GM23248 (cell line): ENCODE measurements around the gene DDRGK1. TPM values are rescaled to one million over a fixed set of nuclear protein-coding genes. Genes with fewer than 3 reads are reported as not detected.

Source experiments
- DNase-seq: peaks from one replicate; pipeline ENCODE4 v3.0.0-alpha.2; 2015
- H2AFZ ChIP-seq: fragments of 200-600 bp; sonication (generic); 2 replicates; pipeline ENCODE4 v1.6.1; 2016; ENCODE audit warnings: antibody characterized with exemption
- H3F3A ChIP-seq: fragments of 200-600 bp; sonication (generic); 2 replicates; pipeline ENCODE4 v1.6.1; 2016; ENCODE audit warnings: mild to moderate bottlenecking, antibody characterized with exemption, mixed run types; ENCODE audit not compliant: insufficient read depth
- H3K27ac ChIP-seq: fragments of 200-600 bp; sonication (generic); 2 replicates; pipeline ENCODE4 v1.5.1; 2016; ENCODE audit warnings: mild to moderate bottlenecking
- H3K27me3 ChIP-seq: fragments of 200-600 bp; sonication (generic); replicated peaks from 2 replicates; pipeline ENCODE4 v1.6.1; 2016; ENCODE audit warnings: mild to moderate bottlenecking; ENCODE audit not compliant: insufficient read depth
- H3K36me3 ChIP-seq: fragments of 200-600 bp; sonication (generic); 2 replicates; pipeline ENCODE4 v1.6.1; 2016; ENCODE audit warnings: low read depth, mild to moderate bottlenecking
- H3K4me1 ChIP-seq: fragments of 200-600 bp; sonication (generic); 2 replicates; pipeline ENCODE4 v1.6.1; 2016; ENCODE audit warnings: mild to moderate bottlenecking; ENCODE audit not compliant: insufficient read depth
- H3K4me2 ChIP-seq: fragments of 200-600 bp; sonication (generic); one replicate; pipeline ENCODE4 v1.6.1; 2016; ENCODE audit warnings: mild to moderate bottlenecking; ENCODE audit not compliant: unreplicated experiment
- H3K4me3 ChIP-seq: fragments of 200-600 bp; sonication (generic); 2 replicates; pipeline ENCODE4 v1.5.1; 2016; ENCODE audit warnings: mild to moderate bottlenecking
- H3K79me2 ChIP-seq: fragments of 200-600 bp; sonication (generic); 2 replicates; pipeline ENCODE4 v1.6.1; 2016; ENCODE audit warnings: mild to moderate bottlenecking; ENCODE audit not compliant: insufficient read depth
- H3K9ac ChIP-seq: fragments of 200-600 bp; sonication (generic); 2 replicates; pipeline ENCODE4 v1.6.1; 2016; ENCODE audit warnings: mild to moderate bottlenecking
- H3K9me2 ChIP-seq: fragments of 200-600 bp; sonication (generic); 2 replicates; pipeline ENCODE4 v1.6.1; 2016; ENCODE audit warnings: mixed run types, mild to moderate bottlenecking, moderate library complexity; ENCODE audit not compliant: insufficient read depth
- H3K9me3 ChIP-seq: fragments of 200-600 bp; sonication (generic); one replicate; pipeline ENCODE4 v1.6.1; 2017; ENCODE audit warnings: low read depth
- H4K20me1 ChIP-seq: fragments of 200-600 bp; sonication (generic); 2 replicates; pipeline ENCODE4 v1.6.0; 2016; ENCODE audit not compliant: insufficient read depth
- EZH2 ChIP-seq: fragments of 200-600 bp; sonication (generic); IDR thresholded peaks from 2 replicates; pipeline ENCODE4 v1.6.1; 2018; ENCODE audit warnings: antibody characterized with exemption, mild to moderate bottlenecking; ENCODE audit not compliant: insufficient read depth, poor library complexity, severe bottlenecking
- EZH2phosphoT487 ChIP-seq: fragments of 200-600 bp; sonication (generic); IDR thresholded peaks from 2 replicates; pipeline ENCODE4 v1.6.1; 2018; ENCODE audit warnings: antibody characterized with exemption, moderate library complexity, mild to moderate bottlenecking, low read depth; ENCODE audit not compliant: insufficient read depth
- WGBS, 2 experiments: methylation state at CpG; one replicate each; pipeline ENCODE4 v1.1.6; 2015 to 2017; ENCODE audit warnings: low lambda C conversion rate in 2 of 2, low coverage in 1 of 2; ENCODE audit errors: missing lambda C conversion rate in 2 of 2; 5-methylcytosine and 5-hydroxymethylcytosine counted together
- in situ Hi-C: fragments of 300-500 bp; cut with MboI; formaldehyde crosslinking; loops from 2 replicates; pipeline ENCODE4 v1.15.0; 2020
- polyA plus RNA-seq: library from polyadenylated mRNA; unstranded; fragments of >200 nt; fragmentation: Nextera tagmentation; extraction: Ambion mirVana; gene quantifications from 2 replicates; pipeline ENCODE4 v1.2.1, GENCODE V29; 2016
- total RNA-seq: library from RNA; depleted of rRNA; stranded (reverse); fragments of >200 nt; shearing (Covaris generic); gene quantifications from 2 replicates; pipeline ENCODE4 v1.2.3, GENCODE V29; 2014

DDRGK1 gene
- total and polyA plus RNA-seq, 2 experiments from 2014 or later = 50.8 to 55.9 TPM

- no peaks in the 10 kb centered on the region for H4K20me1 ChIP-seq
- no peaks in the 10 kb centered on the region for H3K79me2 ChIP-seq
- H3K9me3 ChIP-seq = no peaks in the 10 kb centered on the region
- no peak overlapping the region for H2AFZ ChIP-seq
- DNase-seq = no peak
- H3K9ac ChIP-seq = no peak overlapping the region
- H3K4me2 ChIP-seq = no peak overlapping the region
- no peak for TF ChIP-seq EZH2phosphoT487
- TF ChIP-seq EZH2 = no peak
- H3K36me3 ChIP-seq = no peaks in the 10 kb centered on the region
- no peak overlapping the region for H3K4me3 ChIP-seq
- no peaks in the 10 kb centered on the region for H3K27me3 ChIP-seq
- H3F3A ChIP-seq = peaks cover 4% of the 10 kb centered on the region; the same call in 1 of the 2 replicates
- no peaks in the 10 kb centered on the region for H3K9me2 ChIP-seq
- in situ Hi-C loops = no loop called here
- H3K27ac ChIP-seq = no peak overlapping the region
- peaks cover 9% of the 10 kb centered on the region; the same call in 1 of the 2 replicates for H3K4me1 ChIP-seq
- WGBS, 2 experiments = 67 to 80% methylated on average over 2 of the region's 2 CpGs
Observed at GRCh38 chr20:3245156-3245555, 40.7 kb upstream of the DDRGK1 start.

- no peak overlapping the region for H3K4me3 ChIP-seq
- H3K9me3 ChIP-seq = no peaks in the 10 kb centered on the region
- peaks cover 8% of the 10 kb centered on the region; the same call in 1 of the 2 replicates for H3K4me1 ChIP-seq
- H3F3A ChIP-seq = peaks cover 4% of the 10 kb centered on the region; the same call in 1 of the 2 replicates
- TF ChIP-seq EZH2phosphoT487 (no peak), EZH2 (no peak)
- no peaks in the 10 kb centered on the region for H4K20me1 ChIP-seq
- no peak for DNase-seq
- H2AFZ ChIP-seq = no peak overlapping the region
- 69 to 82% methylated on average over 1 of the region's 1 CpG for WGBS, 2 experiments
- no peak overlapping the region for H3K9ac ChIP-seq
- in situ Hi-C loops = no loop called here
- no peaks in the 10 kb centered on the region for H3K9me2 ChIP-seq
- no peak overlapping the region for H3K4me2 ChIP-seq
- H3K27me3 ChIP-seq = no peaks in the 10 kb centered on the region
- no peak overlapping the region for H3K27ac ChIP-seq
- no peaks in the 10 kb centered on the region for H3K36me3 ChIP-seq
- H3K79me2 ChIP-seq = no peaks in the 10 kb centered on the region
Observed at GRCh38 chr20:3244613-3245012, 40.1 kb upstream of the DDRGK1 start.

GRCh38 chr20:3243718-3244358 is 39.4 kb upstream of the DDRGK1 start:
- H3K9me3 ChIP-seq = no peaks in the 10 kb centered on the region
- H3K4me1 ChIP-seq = 0 out of 2 replicates have a peak, but pooled peaks cover under 1% of the 10 kb centered on the region
- in situ Hi-C loops = no loop called here
- H3K4me3 ChIP-seq = no peak overlapping the region
- DNase-seq = no peak
- no peak overlapping the region for H3K4me2 ChIP-seq
- H3K79me2 ChIP-seq = no peaks in the 10 kb centered on the region
- no peak overlapping the region for H3K9ac ChIP-seq
- no peaks in the 10 kb centered on the region for H3K9me2 ChIP-seq
- TF ChIP-seq EZH2 (no peak), EZH2phosphoT487 (no peak)
- H3K27ac ChIP-seq = no peak overlapping the region
- H3F3A ChIP-seq = peaks cover 4% of the 10 kb centered on the region; the same call in 1 of the 2 replicates
- no peaks in the 10 kb centered on the region for H3K27me3 ChIP-seq
- no peaks in the 10 kb centered on the region for H4K20me1 ChIP-seq
- 60 to 69% methylated on average over 11 of the region's 11 CpGs for WGBS, 2 experiments
- H2AFZ ChIP-seq = no peak overlapping the region
- no peaks in the 10 kb centered on the region for H3K36me3 ChIP-seq

GRCh38 chr20:3242172-3242692 is 37.8 kb upstream of the DDRGK1 start:
- H3K9me2 ChIP-seq = no peaks in the 10 kb centered on the region
- H3K4me1 ChIP-seq = no peaks in the 10 kb centered on the region
- in situ Hi-C loops = no loop called here
- no peak overlapping the region for H3K4me2 ChIP-seq
- peaks cover 8% of the 10 kb centered on the region; the same call in 1 of the 2 replicates for H3K27me3 ChIP-seq
- H4K20me1 ChIP-seq = no peaks in the 10 kb centered on the region
- TF ChIP-seq EZH2 = no peak
- TF ChIP-seq EZH2phosphoT487 = no peak
- no peak overlapping the region for H3K4me3 ChIP-seq
- 0 out of 2 replicates have a peak, but pooled peaks cover 4% of the 10 kb centered on the region for H3F3A ChIP-seq
- H3K9me3 ChIP-seq = no peaks in the 10 kb centered on the region
- H3K79me2 ChIP-seq = no peaks in the 10 kb centered on the region
- H3K27ac ChIP-seq = no peak overlapping the region
- H3K9ac ChIP-seq = no peak overlapping the region
- no peak overlapping the region for H2AFZ ChIP-seq
- 58 to 61% methylated on average over 6 of the region's 6 CpGs for WGBS, 2 experiments
- no peaks in the 10 kb centered on the region for H3K36me3 ChIP-seq
- DNase-seq = peak; percentile 25
